ENCODE data around the gene DCLRE1B.

DNA sequence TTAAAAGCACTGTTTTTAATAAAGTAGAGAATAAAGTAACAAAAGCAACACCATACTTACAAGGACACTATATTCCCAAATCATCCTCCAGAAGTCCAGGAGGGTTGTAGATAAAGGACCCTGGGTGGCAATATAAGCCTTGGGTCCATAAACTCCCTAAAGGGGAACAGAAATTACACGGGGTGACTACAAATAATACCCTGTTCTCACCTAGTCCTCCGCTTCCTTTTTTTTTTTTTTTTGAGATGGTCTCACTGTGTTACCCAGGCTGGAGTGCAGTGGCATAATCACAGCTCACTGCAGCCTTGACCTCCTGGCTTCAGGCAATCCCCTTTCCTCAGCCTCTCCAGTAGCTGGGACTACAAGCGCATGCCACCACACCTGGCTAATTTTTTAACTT lies 46.7 kb upstream of the DCLRE1B start:
- TF ChIP-seq POLR2A (IDR thresholded peaks at IDR 0.05): no peak
- TF ChIP-seq, protein P1, sequence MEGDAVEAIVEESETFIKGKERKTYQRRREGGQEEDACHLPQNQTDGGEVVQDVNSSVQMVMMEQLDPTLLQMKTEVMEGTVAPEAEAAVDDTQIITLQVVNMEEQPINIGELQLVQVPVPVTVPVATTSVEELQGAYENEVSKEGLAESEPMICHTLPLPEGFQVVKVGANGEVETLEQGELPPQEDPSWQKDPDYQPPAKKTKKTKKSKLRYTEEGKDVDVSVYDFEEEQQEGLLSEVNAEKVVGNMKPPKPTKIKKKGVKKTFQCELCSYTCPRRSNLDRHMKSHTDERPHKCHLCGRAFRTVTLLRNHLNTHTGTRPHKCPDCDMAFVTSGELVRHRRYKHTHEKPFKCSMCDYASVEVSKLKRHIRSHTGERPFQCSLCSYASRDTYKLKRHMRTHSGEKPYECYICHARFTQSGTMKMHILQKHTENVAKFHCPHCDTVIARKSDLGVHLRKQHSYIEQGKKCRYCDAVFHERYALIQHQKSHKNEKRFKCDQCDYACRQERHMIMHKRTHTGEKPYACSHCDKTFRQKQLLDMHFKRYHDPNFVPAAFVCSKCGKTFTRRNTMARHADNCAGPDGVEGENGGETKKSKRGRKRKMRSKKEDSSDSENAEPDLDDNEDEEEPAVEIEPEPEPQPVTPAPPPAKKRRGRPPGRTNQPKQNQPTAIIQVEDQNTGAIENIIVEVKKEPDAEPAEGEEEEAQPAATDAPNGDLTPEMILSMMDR (IDR thresholded peaks at IDR 0.05): no peak

All from heart left ventricle (tissue), 13 donors.